ENCODE data around the gene SELENOI. TPM values are rescaled to one million over a fixed set of nuclear protein-coding genes. Genes with fewer than 3 reads are reported as not detected.

The SELENOI gene
- polyA plus RNA-seq, 1 donor (not counting 4 experiments of a cell fraction or from before 2014, with no cell fraction given), result 38.1 TPM

- Histone ChIP-seq H4K20me1 (ENCODE audit: control insufficient read depth, extremely low read depth, insufficient read depth, low read length) (no peaks in the 10 kb centered on the region), H3K27ac (ENCODE audit: control insufficient read depth, insufficient read depth, low read length) (no peak overlapping the region), H3K9ac (ENCODE audit: control insufficient read depth, extremely low read depth, insufficient read depth, low read length) (no peak overlapping the region), H2AFZ (ENCODE audit: control insufficient read depth, low read length) (peak overlapping the region; percentile 45), H3K79me2 (ENCODE audit: control insufficient read depth, insufficient read depth, low read length) (no peaks in the 10 kb centered on the region), H3K4me1 (ENCODE audit: control insufficient read depth, extremely low read depth, insufficient read depth, low read length) (peaks cover 21% of the 10 kb centered on the region), H3K27me3 (ENCODE audit: control insufficient read depth, extremely low read depth, insufficient read depth, low read length) (peaks cover 4% of the 10 kb centered on the region), H3K4me2 (ENCODE audit: control insufficient read depth, extremely low read depth, insufficient read depth, low read depth, low read length) (no peak overlapping the region), H3K4me3 (ENCODE audit: control insufficient read depth in 2 of 3, extremely low read depth in 1 of 3, insufficient read depth in 2 of 3, low read depth in 1 of 3, low read length in 3 of 3) (no peak overlapping the region), H3K9me1 (ENCODE audit: control insufficient read depth, extremely low read depth, insufficient read depth, low read length) (no peaks in the 10 kb centered on the region), H3K36me3 (ENCODE audit: control insufficient read depth in 2 of 2, extremely low read depth in 1 of 2, insufficient read depth in 2 of 2, low read length in 2 of 2) (no peaks in the 10 kb centered on the region), H3K9me3 (ENCODE audit: control insufficient read depth, low read depth, low read length) (no peaks in the 10 kb centered on the region)
- FAIRE-seq, result no peak
- dilution Hi-C loops (cut with MboI; ENCODE audit: extremely low pct_ligation_motif_present, low sequenced_read_pairs), result no loop called here
- no peak for TF ChIP-seq EZH2 (IDR thresholded peaks at IDR 0.05; ENCODE audit: low read length)
- TF ChIP-seq, protein P1, sequence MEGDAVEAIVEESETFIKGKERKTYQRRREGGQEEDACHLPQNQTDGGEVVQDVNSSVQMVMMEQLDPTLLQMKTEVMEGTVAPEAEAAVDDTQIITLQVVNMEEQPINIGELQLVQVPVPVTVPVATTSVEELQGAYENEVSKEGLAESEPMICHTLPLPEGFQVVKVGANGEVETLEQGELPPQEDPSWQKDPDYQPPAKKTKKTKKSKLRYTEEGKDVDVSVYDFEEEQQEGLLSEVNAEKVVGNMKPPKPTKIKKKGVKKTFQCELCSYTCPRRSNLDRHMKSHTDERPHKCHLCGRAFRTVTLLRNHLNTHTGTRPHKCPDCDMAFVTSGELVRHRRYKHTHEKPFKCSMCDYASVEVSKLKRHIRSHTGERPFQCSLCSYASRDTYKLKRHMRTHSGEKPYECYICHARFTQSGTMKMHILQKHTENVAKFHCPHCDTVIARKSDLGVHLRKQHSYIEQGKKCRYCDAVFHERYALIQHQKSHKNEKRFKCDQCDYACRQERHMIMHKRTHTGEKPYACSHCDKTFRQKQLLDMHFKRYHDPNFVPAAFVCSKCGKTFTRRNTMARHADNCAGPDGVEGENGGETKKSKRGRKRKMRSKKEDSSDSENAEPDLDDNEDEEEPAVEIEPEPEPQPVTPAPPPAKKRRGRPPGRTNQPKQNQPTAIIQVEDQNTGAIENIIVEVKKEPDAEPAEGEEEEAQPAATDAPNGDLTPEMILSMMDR (optimal IDR thresholded peaks at IDR 0.05 in 1 of 3, IDR thresholded peaks at IDR 0.05 in 1 of 3, conservative IDR thresholded peaks at IDR 0.05 in 1 of 3; ENCODE audit: extremely low read depth in 1 of 3, insufficient read depth in 2 of 3, low read length in 3 of 3), result no peak
- no peak for DNase-seq (ENCODE audit: low read depth, low spot score)
Observed at GRCh38 chr2:26313446-26313845, 32.5 kb upstream of the SELENOI start.

DNA sequence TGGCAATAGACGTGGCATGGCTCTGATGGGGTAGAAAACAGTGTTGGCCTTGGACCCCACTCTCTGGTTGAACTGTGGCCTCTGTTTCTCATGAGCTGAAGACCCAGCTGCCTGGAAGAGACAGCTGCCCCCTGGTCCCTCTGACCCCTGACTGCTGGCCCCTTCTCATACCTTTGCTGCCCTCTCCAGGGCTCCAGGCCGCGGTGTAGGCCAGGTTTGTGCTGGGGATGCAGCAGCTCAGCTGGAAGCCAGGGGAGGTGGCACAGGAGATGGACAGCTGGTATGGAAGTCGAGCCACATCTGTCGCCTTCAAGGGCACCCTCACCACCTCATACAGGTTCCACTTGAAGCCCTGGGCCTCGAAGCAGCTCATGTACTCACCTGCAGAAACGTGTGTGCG lies 31.7 kb upstream of the SELENOI start:
- dilution Hi-C loops (cut with MboI; ENCODE audit: extremely low pct_ligation_motif_present, low sequenced_read_pairs), result no loop called here
- FAIRE-seq, result no peak
- no peaks in the 10 kb centered on the region for H3K9me3 ChIP-seq (ENCODE audit: control insufficient read depth, low read depth, low read length)

More for the DNA sequence above, 31.7 kb upstream of the SELENOI start:
- Histone ChIP-seq H3K9ac (ENCODE audit: control insufficient read depth, extremely low read depth, insufficient read depth, low read length) (no peak overlapping the region), H3K4me3 (ENCODE audit: control insufficient read depth in 2 of 3, extremely low read depth in 1 of 3, insufficient read depth in 2 of 3, low read depth in 1 of 3, low read length in 3 of 3) (no peak overlapping the region), H4K20me1 (ENCODE audit: control insufficient read depth, extremely low read depth, insufficient read depth, low read length) (no peaks in the 10 kb centered on the region), H3K4me1 (ENCODE audit: control insufficient read depth, extremely low read depth, insufficient read depth, low read length) (peaks cover 21% of the 10 kb centered on the region), H3K79me2 (ENCODE audit: control insufficient read depth, insufficient read depth, low read length) (no peaks in the 10 kb centered on the region), H3K27ac (ENCODE audit: control insufficient read depth, insufficient read depth, low read length) (no peak overlapping the region), H3K4me2 (ENCODE audit: control insufficient read depth, extremely low read depth, insufficient read depth, low read depth, low read length) (no peak overlapping the region), H3K9me1 (ENCODE audit: control insufficient read depth, extremely low read depth, insufficient read depth, low read length) (no peaks in the 10 kb centered on the region), H2AFZ (ENCODE audit: control insufficient read depth, low read length) (no peak overlapping the region), H3K27me3 (ENCODE audit: control insufficient read depth, extremely low read depth, insufficient read depth, low read length) (peaks cover 4% of the 10 kb centered on the region), H3K36me3 (ENCODE audit: control insufficient read depth in 2 of 2, extremely low read depth in 1 of 2, insufficient read depth in 2 of 2, low read length in 2 of 2) (no peaks in the 10 kb centered on the region)
- TF ChIP-seq, protein P1 (optimal IDR thresholded peaks at IDR 0.05 in 1 of 3, IDR thresholded peaks at IDR 0.05 in 1 of 3, conservative IDR thresholded peaks at IDR 0.05 in 1 of 3; ENCODE audit: extremely low read depth in 1 of 3, insufficient read depth in 2 of 3, low read length in 3 of 3), result peak in 1 of 3 experiments; percentile 43
- TF ChIP-seq EZH2 (IDR thresholded peaks at IDR 0.05; ENCODE audit: low read length), result no peak
- no peak for DNase-seq (ENCODE audit: low read depth, low spot score)

All from keratinocyte (primary cell).